SK-N-SH (cell line): ENCODE data around the gene GAB1. TPM values are rescaled to one million over a fixed set of nuclear protein-coding genes. Genes with fewer than 3 reads are reported as not detected.
A peak's percentile ranks its signal among the peaks of the same experiment; 100 is the strongest.

Experiments
- CTCF ChIA-PET: fragments of 300-600, 350-600 bp; formaldehyde crosslinking; extraction: SDS; loops from one replicate; lab custom pipeline; 2021; lab: Yijun Ruan, JAX
- POLR2A ChIA-PET: fragments of 350-600 bp; sonication (Branson Sonifier 250); formaldehyde crosslinking; extraction: SDS; loops from one replicate; lab custom pipeline; 2020; ENCODE audit warnings: antibody characterized with exemption, inconsistent platforms; lab: Yijun Ruan, JAX
- DNase-seq: peaks from one replicate; pipeline ENCODE4 v3.0.0; 2012
- H2AFZ ChIP-seq: fragments of 200-600 bp; sonication (generic); 2 replicates; pipeline ENCODE4 v1.8.1; 2016; ENCODE audit warnings: antibody characterized with exemption, mild to moderate bottlenecking, low read depth
- H3F3A ChIP-seq: fragments of 200-600 bp; sonication (generic); replicated peaks from 2 replicates; pipeline ENCODE3; 2016; ENCODE audit warnings: antibody characterized with exemption, mild to moderate bottlenecking; ENCODE audit not compliant: insufficient read depth
- H3K27ac ChIP-seq, 2 experiments: fragments of 200-500 bp in 1 of 2; fragments of 200-600 bp in 1 of 2; sonication (Bioruptor generic) in 1 of 2; sonication (generic), shearing (Covaris generic) in 1 of 2; 2 replicates each; pipeline versions ENCODE4 v1.5.1 to v1.6.1; 2014 to 2016; ENCODE audit warnings: low read depth in 2 of 2, inconsistent platforms in 1 of 2, low read length in 1 of 2, mild to moderate bottlenecking in 1 of 2, mixed read lengths in 1 of 2
- H3K27me3 ChIP-seq: fragments of 200-600 bp; sonication (generic), shearing (Covaris generic); 2 replicates; pipeline ENCODE4 v1.6.1; 2016; ENCODE audit warnings: mixed run types; ENCODE audit not compliant: insufficient read depth
- H3K36me3 ChIP-seq, 2 experiments: fragments of 200-500 bp in 1 of 2; fragments of 200-600 bp in 1 of 2; sonication (Bioruptor generic) in 1 of 2; sonication (generic) in 1 of 2; replicated peaks in 1 of 2; 2 replicates each; pipeline versions ENCODE3 to v1.5.1; 2014 to 2016; ENCODE audit warnings: low read length in 1 of 2, mild to moderate bottlenecking in 1 of 2; ENCODE audit not compliant: insufficient read depth in 2 of 2, control insufficient read depth in 1 of 2
- H3K4me1 ChIP-seq, 2 experiments: fragments of 200-500 bp in 1 of 2; fragments of 200-600 bp in 1 of 2; sonication (Bioruptor generic) in 1 of 2; sonication (generic), shearing (Covaris generic) in 1 of 2; 2 replicates each; pipeline versions ENCODE4 v1.5.1 to v1.6.1; 2014 to 2016; ENCODE audit warnings: low read depth in 1 of 2, low read length in 1 of 2, mixed run types in 1 of 2; ENCODE audit not compliant: insufficient read depth in 2 of 2, control insufficient read depth in 1 of 2
- H3K4me2 ChIP-seq: fragments of 200-600 bp; sonication (generic), shearing (Covaris generic); 2 replicates; pipeline ENCODE4 v1.6.1; 2017; ENCODE audit warnings: mixed run types
- H3K4me3 ChIP-seq, 2 experiments: fragments of 200-500 bp in 1 of 2; fragments of 200-600 bp in 1 of 2; sonication (Bioruptor generic) in 1 of 2; sonication (generic), shearing (Covaris generic) in 1 of 2; 2 replicates each; pipeline versions ENCODE4 v1.5.1 to v1.8.1; 2014 to 2016; ENCODE audit warnings: low read depth in 2 of 2, inconsistent platforms in 1 of 2, low read length in 1 of 2, mild to moderate bottlenecking in 1 of 2, mixed read lengths in 1 of 2, moderate library complexity in 1 of 2
- H3K79me2 ChIP-seq: fragments of 200-600 bp; sonication (generic); 2 replicates; pipeline ENCODE4 v1.8.1; 2017; ENCODE audit warnings: mild to moderate bottlenecking; ENCODE audit not compliant: insufficient read depth
- H3K9ac ChIP-seq: fragments of 200-600 bp; sonication (generic); 2 replicates; pipeline ENCODE4 v1.6.1; 2017; ENCODE audit warnings: mixed run types
- H3K9me2 ChIP-seq: fragments of 200-600 bp; sonication (generic); 2 replicates; pipeline ENCODE4 v1.6.1; 2017; ENCODE audit warnings: mixed run types
- H3K9me3 ChIP-seq: fragments of 200-600 bp; sonication (generic); 2 replicates; pipeline ENCODE4 v1.6.1; 2017; ENCODE audit warnings: mixed run types, mild to moderate bottlenecking, moderate library complexity
- H4K20me1 ChIP-seq: fragments of 200-600 bp; sonication (generic); 2 replicates; pipeline ENCODE4 v1.6.1; 2017; ENCODE audit warnings: mild to moderate bottlenecking, mixed run types; ENCODE audit not compliant: insufficient read depth
- CHD2 ChIP-seq: fragments of 150-350 bp; IDR thresholded peaks from 2 replicates; pipeline ENCODE4 v1.6.1; 2018; ENCODE audit warnings: low read length; ENCODE audit not compliant: partially characterized antibody
- CTCF ChIP-seq: fragments of 200-600 bp; sonication (generic); IDR thresholded peaks from 2 replicates; pipeline ENCODE4 v1.6.1; 2017; ENCODE audit warnings: antibody characterized with exemption, mild to moderate bottlenecking, moderate library complexity
- RAD21 ChIP-seq: IDR thresholded peaks from 2 replicates; pipeline ENCODE4 v1.6.1; 2012; ENCODE audit warnings: mild to moderate bottlenecking, low read length
- REST ChIP-seq: IDR thresholded peaks from 2 replicates; pipeline ENCODE4 v1.6.1; 2012; ENCODE audit warnings: mild to moderate bottlenecking, low read depth, low read length, moderate library complexity
- SMC3 ChIP-seq: IDR thresholded peaks from 2 replicates; pipeline ENCODE4 v1.6.1; 2012; ENCODE audit warnings: low read depth, low read length, improper control_type of control experiment
- ZBTB33 ChIP-seq: IDR thresholded peaks from 2 replicates; pipeline ENCODE4 v1.4.0; 2012; ENCODE audit warnings: low read depth, borderline replicate concordance
- WGBS: methylation state at CpG from one replicate; pipeline ENCODE4 v1.1.6; 2017; ENCODE audit warnings: low lambda C conversion rate; 5-methylcytosine and 5-hydroxymethylcytosine counted together
- polyA plus RNA-seq, 3 experiments: library from polyadenylated mRNA; depleted of rRNA; stranded (reverse); fragments of >200 nt; gene quantifications; 2 replicates each; pipeline ENCODE4 v1.2.3, GENCODE V29; 2012

GAB1 gene
- polyA plus RNA-seq, 1 of the 3 experiments (the other 2 are of a cell fraction), result 3.7 TPM

- TF ChIP-seq CTCF, result peak; percentile 57
- TF ChIP-seq SMC3, result peak; percentile 59
Observed at GRCh38 chr4:143375326-143376073, 38.8 kb downstream of the GAB1 start (continued).

- Histone ChIP-seq H3K4me1 (peaks cover 30 to 40% of the 10 kb centered on the region in 2 experiments), H3K9me2 (no peaks in the 10 kb centered on the region), H3K4me3 (no peak overlapping the region), H3K27ac (no peak overlapping the region), H3F3A (peaks cover 18% of the 10 kb centered on the region), H3K27me3 (no peaks in the 10 kb centered on the region), H3K4me2 (no peak overlapping the region), H4K20me1 (peaks cover 5% of the 10 kb centered on the region), H3K9ac (no peak overlapping the region), H3K79me2 (peaks cover 56% of the 10 kb centered on the region), H3K9me3 (no peaks in the 10 kb centered on the region), H2AFZ (no peak overlapping the region), H3K36me3 (no peaks in the 10 kb centered on the region)
- CTCF ChIA-PET, result interaction anchor here (1.7 kb wide), 1 partner anchor 9 kb away, joined by 6 read pairs; no protein-coding TSS in a partner anchor
- POLR2A ChIA-PET, result no interaction called here
- 91% methylated on average over 7 of the region's 7 CpGs for WGBS
- TF ChIP-seq ZBTB33 (no peak), RAD21 (no peak), REST (no peak), CHD2 (no peak)
- no peak for DNase-seq
Observed at GRCh38 chr4:143377611-143378099, 41.0 kb downstream of the GAB1 start.
